Smooth muscle cell of the brain vasculature (primary cell): Measurements from ENCODE around the gene CDKAL1.

Source experiments
- DNase-seq: peaks from one replicate; pipeline ENCODE4 v3.0.0-alpha.2; 2012; ENCODE audit warnings: low read depth, low spot score

The CDKAL1 gene

GRCh38 chr6:21135484-21136013 is 601.3 kb downstream of the CDKAL1 start:
- no peak for DNase-seq

DNA sequence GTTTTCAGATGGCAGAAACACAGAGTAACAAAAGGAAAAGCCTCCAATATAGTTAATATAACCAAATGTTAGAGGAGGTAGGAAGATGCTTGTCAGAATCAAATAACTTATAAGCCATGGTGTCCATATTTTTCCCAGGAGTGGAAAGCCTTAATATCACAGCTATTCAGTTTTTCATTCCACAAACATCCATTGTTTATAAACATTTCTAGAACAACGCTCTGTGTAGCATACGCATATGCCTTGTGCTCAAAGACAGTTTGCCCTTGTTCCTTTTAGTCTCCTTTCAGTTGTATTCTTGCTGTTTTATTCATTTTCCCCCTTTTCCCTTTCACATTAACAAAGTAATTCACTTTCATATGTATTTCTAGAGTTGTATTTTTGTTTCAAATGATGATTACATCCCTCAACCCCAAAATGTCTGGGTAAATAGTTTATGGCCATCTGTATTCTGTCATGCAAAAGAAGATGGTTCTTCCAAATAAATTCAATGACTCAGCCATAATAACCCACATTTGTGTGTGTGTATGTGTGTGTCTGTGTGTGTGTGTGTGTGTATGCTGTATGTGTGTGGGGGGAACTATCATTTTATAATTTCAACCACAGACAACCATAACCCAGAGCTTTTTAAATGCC is 603.6 kb downstream of the CDKAL1 start:
- no peak for DNase-seq

GRCh38 chr6:21138336-21139069 is 604.2 kb downstream of the CDKAL1 start:
- DNase-seq, result no peak

- no peak for DNase-seq
Observed at GRCh38 chr6:21140966-21141365, 606.7 kb downstream of the CDKAL1 start.

GRCh38 chr6:21141616-21142303 is 607.5 kb downstream of the CDKAL1 start:
- no peak for DNase-seq

DNA sequence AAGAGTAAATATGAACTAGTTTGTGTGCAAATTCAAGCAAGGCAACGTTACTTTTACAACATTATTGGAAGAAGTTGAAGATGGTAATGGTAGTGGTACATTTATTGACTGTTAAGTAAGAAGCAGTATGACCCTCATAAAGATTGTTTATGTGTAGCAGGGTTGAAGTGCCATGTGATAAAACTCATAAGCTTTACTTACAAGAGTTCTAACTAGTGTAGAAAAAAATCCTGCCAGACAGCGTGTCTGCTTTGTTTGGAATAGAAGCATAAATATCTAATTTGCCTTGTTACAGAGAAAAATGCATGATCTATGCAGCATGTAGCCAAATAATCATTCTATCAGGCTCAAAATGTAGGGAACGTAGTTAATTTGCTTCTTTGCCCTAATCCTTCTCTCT is 608.5 kb downstream of the CDKAL1 start:
- DNase-seq, result no peak

GRCh38 chr6:21143645-21144044 is 609.4 kb downstream of the CDKAL1 start:
- DNase-seq, result no peak

DNA sequence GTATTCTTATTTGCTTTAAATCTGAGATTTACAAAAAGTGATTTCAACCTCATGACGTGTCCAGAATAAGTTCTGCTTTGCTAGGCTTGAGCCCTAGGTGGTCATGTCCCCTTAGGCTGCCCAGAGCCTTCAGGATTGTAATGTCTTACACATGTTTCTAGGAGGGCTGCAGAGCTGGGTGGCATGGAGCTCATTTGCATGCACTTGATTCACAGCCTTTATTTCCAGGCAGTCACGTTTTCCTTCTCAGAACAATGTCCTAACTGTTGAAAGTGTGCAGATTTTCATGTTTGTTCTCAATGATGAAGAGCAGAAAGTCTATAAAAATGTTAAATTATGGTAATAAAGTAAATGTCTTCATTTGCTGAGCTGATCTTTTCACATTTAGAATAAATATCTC is 610.7 kb downstream of the CDKAL1 start:
- DNase-seq, result no peak

- DNase-seq, result no peak
Observed at GRCh38 chr6:21147995-21148394, 613.7 kb downstream of the CDKAL1 start.

GRCh38 chr6:21149470-21149869 is 615.2 kb downstream of the CDKAL1 start:
- DNase-seq, result no peak

- no peak for DNase-seq
Observed at GRCh38 chr6:21150667-21151066, 616.4 kb downstream of the CDKAL1 start.

- DNase-seq, result no peak
Observed at GRCh38 chr6:21151119-21151518, 616.9 kb downstream of the CDKAL1 start.

GRCh38 chr6:21151530-21151929 is 617.3 kb downstream of the CDKAL1 start:
- no peak for DNase-seq

DNA sequence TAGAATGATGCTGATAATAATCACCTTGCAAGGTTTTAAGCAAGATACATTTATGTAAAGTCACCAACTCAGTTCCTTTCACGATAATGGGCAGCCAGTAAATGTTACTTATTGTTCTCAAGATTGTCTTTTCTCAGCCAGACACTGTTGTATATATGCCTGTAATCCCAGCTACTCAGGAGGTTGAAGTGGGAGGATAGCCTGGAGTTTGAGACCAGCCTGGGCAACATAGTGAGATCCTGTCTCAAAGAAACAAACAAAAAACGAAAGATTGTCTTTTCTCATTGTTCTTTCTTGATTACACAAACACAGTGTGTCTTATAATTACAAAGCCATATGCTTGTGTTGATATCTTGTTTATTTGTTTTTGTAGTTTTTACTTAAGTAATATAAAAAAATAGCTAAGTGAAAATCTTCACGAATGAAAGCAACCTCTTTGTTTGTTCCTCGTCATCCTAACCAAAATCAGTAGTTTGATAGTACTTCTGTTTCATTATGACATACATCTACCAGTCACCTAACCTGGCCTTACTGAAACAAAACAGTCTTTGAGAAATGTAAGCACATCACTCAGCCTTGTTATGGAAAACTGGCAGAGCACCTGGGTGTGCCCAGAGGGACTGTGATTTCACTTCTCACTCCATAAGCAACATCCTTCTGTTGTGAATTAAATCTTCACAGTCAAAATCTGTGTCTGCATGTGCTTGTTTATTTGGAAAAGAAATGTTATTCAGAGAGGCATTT is 623.1 kb downstream of the CDKAL1 start:
- no peak for DNase-seq

GRCh38 chr6:21158149-21158548 is 623.9 kb downstream of the CDKAL1 start:
- DNase-seq, result no peak

GRCh38 chr6:21158873-21159272 is 624.6 kb downstream of the CDKAL1 start:
- DNase-seq, result no peak

- no peak for DNase-seq
Observed at GRCh38 chr6:21159465-21159864, 625.2 kb downstream of the CDKAL1 start.

- no peak for DNase-seq
Observed at GRCh38 chr6:21161707-21162106, 627.5 kb downstream of the CDKAL1 start.

- no peak for DNase-seq
Observed at GRCh38 chr6:21163110-21163837, 629.0 kb downstream of the CDKAL1 start.

GRCh38 chr6:21163838-21164180 is 629.6 kb downstream of the CDKAL1 start:
- DNase-seq, result no peak

- DNase-seq, result no peak
Observed at GRCh38 chr6:21164768-21165326, 630.6 kb downstream of the CDKAL1 start.
